Astrocyte (in vitro differentiated cells and primary cell): ENCODE data around the gene PHTF1.

Experiments
- EZH2 ChIP-seq: IDR thresholded peaks from 2 replicates; pipeline ENCODE4 v1.6.1; 2012; ENCODE audit warnings: mild to moderate bottlenecking, low read length, inconsistent platforms; ENCODE audit not compliant: insufficient read depth
- TF ChIP-seq, protein P1 (sequence below): IDR thresholded peaks from 2 replicates; pipeline ENCODE4 v1.5.1; 2011; ENCODE audit warnings: low read depth, mild to moderate bottlenecking, inconsistent platforms, low read length, moderate library complexity; ENCODE audit not compliant: insufficient read depth

DNA sequence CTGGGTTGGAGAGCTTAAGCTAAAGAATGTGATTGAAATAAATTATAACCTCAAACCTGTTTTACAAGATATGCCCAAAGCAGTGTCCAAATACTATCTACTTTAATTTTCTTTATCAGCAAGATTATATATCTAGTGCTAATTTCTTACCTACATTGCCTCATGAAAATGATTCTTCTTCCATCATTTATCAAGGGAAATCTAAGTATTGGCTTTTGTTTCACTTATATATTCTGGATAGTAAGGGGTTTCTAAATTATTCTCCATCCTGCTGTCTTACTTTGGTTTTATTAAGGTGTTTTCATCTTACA is 81.2 kb downstream of the PHTF1 start:
- TF ChIP-seq, protein P1, sequence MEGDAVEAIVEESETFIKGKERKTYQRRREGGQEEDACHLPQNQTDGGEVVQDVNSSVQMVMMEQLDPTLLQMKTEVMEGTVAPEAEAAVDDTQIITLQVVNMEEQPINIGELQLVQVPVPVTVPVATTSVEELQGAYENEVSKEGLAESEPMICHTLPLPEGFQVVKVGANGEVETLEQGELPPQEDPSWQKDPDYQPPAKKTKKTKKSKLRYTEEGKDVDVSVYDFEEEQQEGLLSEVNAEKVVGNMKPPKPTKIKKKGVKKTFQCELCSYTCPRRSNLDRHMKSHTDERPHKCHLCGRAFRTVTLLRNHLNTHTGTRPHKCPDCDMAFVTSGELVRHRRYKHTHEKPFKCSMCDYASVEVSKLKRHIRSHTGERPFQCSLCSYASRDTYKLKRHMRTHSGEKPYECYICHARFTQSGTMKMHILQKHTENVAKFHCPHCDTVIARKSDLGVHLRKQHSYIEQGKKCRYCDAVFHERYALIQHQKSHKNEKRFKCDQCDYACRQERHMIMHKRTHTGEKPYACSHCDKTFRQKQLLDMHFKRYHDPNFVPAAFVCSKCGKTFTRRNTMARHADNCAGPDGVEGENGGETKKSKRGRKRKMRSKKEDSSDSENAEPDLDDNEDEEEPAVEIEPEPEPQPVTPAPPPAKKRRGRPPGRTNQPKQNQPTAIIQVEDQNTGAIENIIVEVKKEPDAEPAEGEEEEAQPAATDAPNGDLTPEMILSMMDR: no peak
- no peak for TF ChIP-seq EZH2
